Small intestine (tissue), 7 donors: ENCODE measurements around the gene AMER2. TPM values are rescaled to one million over a fixed set of nuclear protein-coding genes. Genes with fewer than 3 reads are reported as not detected.
A peak's percentile ranks its signal among the peaks of the same experiment; 100 is the strongest.

Source experiments
- DNase-seq, 2 donors: peaks; one replicate each; pipeline versions ENCODE4 v3.0.0 to v3.0.0-alpha.2; 2013
- FAIRE-seq: peaks from 2 replicates; lab custom pipeline; 2012; peaks lifted over from hg19 to GRCh38; lab: Jason Lieb, UNC
- H3K27ac ChIP-seq, 3 donors: one replicate each; pipeline ENCODE4 v1.5.1; 2013; ENCODE audit warnings: low read length in 2 of 3, mild to moderate bottlenecking in 2 of 3, control low read depth in 1 of 3, inconsistent platforms in 1 of 3, low read depth in 1 of 3, moderate library complexity in 1 of 3
- H3K27me3 ChIP-seq, 3 donors: one replicate each; pipeline ENCODE4 v1.6.1; 2013; ENCODE audit warnings: low read length in 3 of 3, inconsistent platforms in 1 of 3; ENCODE audit not compliant: control insufficient read depth in 3 of 3, insufficient read depth in 3 of 3
- H3K36me3 ChIP-seq, 3 donors: one replicate each; pipeline ENCODE4 v1.6.1; 2013; ENCODE audit warnings: low read length in 3 of 3, inconsistent platforms in 1 of 3, low read depth in 1 of 3, mild to moderate bottlenecking in 1 of 3, moderate library complexity in 1 of 3; ENCODE audit not compliant: control insufficient read depth in 3 of 3, insufficient read depth in 2 of 3
- H3K4me1 ChIP-seq, 3 donors: one replicate each; pipeline ENCODE4 v1.6.1; 2013; ENCODE audit warnings: low read length in 2 of 3, inconsistent platforms in 1 of 3, low read depth in 1 of 3, mild to moderate bottlenecking in 1 of 3, moderate library complexity in 1 of 3; ENCODE audit not compliant: control insufficient read depth in 3 of 3, insufficient read depth in 2 of 3
- H3K4me3 ChIP-seq, 3 donors: one replicate each; pipeline ENCODE4 v1.5.1; 2013; ENCODE audit warnings: low read length in 3 of 3, control low read depth in 1 of 3, inconsistent platforms in 1 of 3, low read depth in 1 of 3, mild to moderate bottlenecking in 1 of 3, moderate library complexity in 1 of 3
- H3K9me3 ChIP-seq, 2 donors: one replicate each; pipeline ENCODE4 v1.6.1; 2013; ENCODE audit warnings: low read depth in 1 of 2, low read length in 1 of 2; ENCODE audit not compliant: control insufficient read depth in 2 of 2, insufficient read depth in 1 of 2
- WGBS, 3 donors: extraction: QIAGEN DNeasy Blood & Tissue Kit; methylation state at CpG; one replicate each; pipeline ENCODE4 v1.1.7; 2013; 5-methylcytosine and 5-hydroxymethylcytosine counted together
- polyA plus RNA-seq, 4 donors: library from polyadenylated mRNA; stranded (reverse) in 3 of 4; unstranded in 1 of 4; fragments of 200-250 nt in 3 of 4; fragments of 120-200 nt in 1 of 4; gene quantifications; one replicate each; pipeline versions ENCODE4 v1.2.1 to v1.2.3, GENCODE V29; 2013
- donor health status: healthy with polysubstance abuse.
- donor health status: control.
- donor health status: control.
- donor health status: Bipolar disorder and iron deficiency.
- donor health status: healthy.

The AMER2 gene
- polyA plus RNA-seq, 4 donors = 0.03 to 0.15 TPM; not detected in 2

- FAIRE-seq = no peak
- Histone ChIP-seq H3K27ac (no peak overlapping the region), H3K9me3 (no peaks in the 10 kb centered on the region), H3K4me1 (no peaks in the 10 kb centered on the region), H3K36me3 (no peaks in the 10 kb centered on the region), H3K4me3 (no peak overlapping the region), H3K27me3 (peaks cover 0 to 5% (median 0%) of the 10 kb centered on the region in 3 donors)
- DNase-seq = no peak
- 35 to 62% (median 52%) methylated on average over 3 of the region's 3 CpGs for WGBS, 3 donors
These were observed 56.0 kb downstream of the AMER2 start for GRCh38 chr13:25116044-25116443.

DNA sequence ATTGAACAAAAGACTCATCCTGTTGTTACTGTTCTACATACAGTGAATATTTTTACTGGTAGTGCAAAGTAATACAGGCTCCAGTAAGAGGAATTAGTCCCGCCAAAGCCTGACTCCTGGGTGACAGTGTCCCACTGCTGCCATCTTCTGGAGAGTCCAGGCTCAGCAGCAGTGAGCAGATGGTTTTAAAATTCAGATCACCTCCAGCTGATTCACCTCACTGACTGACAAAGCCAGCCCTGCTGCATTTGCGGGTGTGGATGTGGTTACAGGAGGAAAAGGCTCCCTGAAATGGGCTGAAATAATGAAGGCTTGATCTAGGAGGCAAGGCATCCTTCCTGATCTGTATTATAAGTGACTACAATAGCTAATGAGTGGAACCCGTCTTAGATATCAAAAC, 57.9 kb downstream of the AMER2 start:
- Histone ChIP-seq H3K27me3 (peaks cover 0 to 2% (median 0%) of the 10 kb centered on the region in 3 donors), H3K27ac (no peak overlapping the region), H3K4me3 (no peak overlapping the region), H3K9me3 (no peaks in the 10 kb centered on the region), H3K4me1 (no peaks in the 10 kb centered on the region), H3K36me3 (no peaks in the 10 kb centered on the region)
- FAIRE-seq (no peak), DNase-seq (peak; percentile 63 to 66)
- WGBS, 3 donors = 24 to 28% (median 28%) methylated on average over 3 of the region's 3 CpGs

DNA sequence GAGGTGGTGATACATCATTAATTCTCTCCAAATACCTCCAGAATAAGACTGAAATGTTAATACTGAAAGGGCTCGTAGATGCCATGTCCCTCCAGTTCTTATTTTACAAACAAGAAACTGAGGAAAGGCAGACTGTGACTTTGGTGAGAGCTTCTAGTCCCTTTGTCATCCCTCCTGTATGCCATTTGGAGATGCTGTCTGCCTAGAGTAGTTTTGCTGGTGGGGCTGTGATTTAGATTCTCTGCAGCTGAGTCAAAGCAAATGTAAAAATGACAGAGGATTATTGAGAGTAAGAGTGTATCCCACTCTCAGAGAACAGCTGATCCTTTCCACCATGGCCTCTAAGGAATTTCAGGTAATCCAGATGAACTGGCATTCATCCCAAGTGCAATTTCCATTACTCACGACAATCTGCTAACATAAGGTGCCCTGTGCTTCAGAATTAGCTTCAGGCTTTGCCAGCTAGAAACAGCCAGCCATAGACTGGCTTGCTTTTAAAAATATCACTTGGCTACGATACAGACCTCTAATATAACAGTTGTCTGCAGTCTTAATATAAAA, 59.3 kb downstream of the AMER2 start:
- H3K9me3 ChIP-seq = no peaks in the 10 kb centered on the region
- H3K27ac ChIP-seq = no peak overlapping the region
- WGBS, 3 donors = 52 to 61% (median 57%) methylated on average over 3 of the region's 3 CpGs
- H3K36me3 ChIP-seq = no peaks in the 10 kb centered on the region
- DNase-seq = no peak
- H3K4me3 ChIP-seq = no peak overlapping the region
- no peaks in the 10 kb centered on the region for H3K4me1 ChIP-seq
- H3K27me3 ChIP-seq = peaks cover 0 to 2% (median 0%) of the 10 kb centered on the region in 3 donors
- FAIRE-seq = no peak

Other genes starting within 250 kb of the AMER2 start
- gene PABPC3, start 76.2 kb downstream of the AMER2 start, polyA plus RNA-seq = under 1 TPM in 2 of 4 donors, not detected in 2; 0.16 to 0.52 TPM
- gene MTMR6, start 115.2 kb upstream of the AMER2 start, polyA plus RNA-seq = 10 to 100 TPM in 1 of 4 donors, 1 to 10 TPM in 3; 5.6 to 10.7 (median 8.4) TPM
- 10 to 100 TPM in 3 of 4 donors, 1 to 10 TPM in 1; 10.0 to 30.7 (median 12.2) TPM for gene NUP58, start 129.3 kb upstream of the AMER2 start, polyA plus RNA-seq
- under 1 TPM in 2 of 4 donors, not detected in 2; 0.72 to 0.79 TPM for gene ATP8A2, start 199.7 kb upstream of the AMER2 start, polyA plus RNA-seq